Hematopoietic multipotent progenitor cell treated with erythropoietin and hydrocortisone succinate and interleukin-3 and kit ligand, for 17 days (in vitro differentiated cells): ENCODE measurements around the gene PLRG1.

Source experiments
- DNase-seq: peaks from one replicate; pipeline ENCODE4 v3.0.0-alpha.2; 2015; ENCODE audit warnings: low spot score

The PLRG1 gene

DNA sequence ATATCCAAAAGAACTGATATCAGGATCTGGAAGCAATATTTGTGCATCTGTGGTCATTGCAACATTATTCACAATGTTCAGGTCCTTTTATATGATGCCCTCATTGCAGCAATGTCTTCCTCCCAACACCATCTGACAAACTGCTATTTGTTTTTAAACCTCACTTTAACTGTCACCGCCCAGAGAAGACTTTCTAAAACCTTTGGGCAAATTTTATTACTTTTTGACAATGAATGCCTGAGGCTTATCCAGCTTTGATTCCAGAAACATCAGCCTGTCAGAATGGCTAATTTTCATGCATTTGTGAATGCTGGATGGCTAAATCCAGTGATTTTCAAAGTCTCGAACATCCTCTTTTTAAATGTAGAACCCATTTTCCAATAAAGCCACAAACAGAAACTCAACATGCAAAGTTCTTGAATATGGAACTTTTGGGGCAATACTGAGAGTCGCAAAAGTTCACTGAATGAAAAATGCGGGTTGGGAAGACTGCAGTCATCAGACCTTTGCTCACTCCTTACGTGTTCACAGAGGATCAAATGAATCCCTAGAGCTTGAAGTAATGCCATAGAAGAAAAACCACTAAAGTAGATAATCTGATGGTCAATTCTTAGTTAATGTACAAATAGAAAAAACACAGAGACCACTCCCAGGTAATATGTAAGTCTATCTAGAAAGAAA lies 23.1 kb upstream of the PLRG1 start:
- no peak for DNase-seq

DNA sequence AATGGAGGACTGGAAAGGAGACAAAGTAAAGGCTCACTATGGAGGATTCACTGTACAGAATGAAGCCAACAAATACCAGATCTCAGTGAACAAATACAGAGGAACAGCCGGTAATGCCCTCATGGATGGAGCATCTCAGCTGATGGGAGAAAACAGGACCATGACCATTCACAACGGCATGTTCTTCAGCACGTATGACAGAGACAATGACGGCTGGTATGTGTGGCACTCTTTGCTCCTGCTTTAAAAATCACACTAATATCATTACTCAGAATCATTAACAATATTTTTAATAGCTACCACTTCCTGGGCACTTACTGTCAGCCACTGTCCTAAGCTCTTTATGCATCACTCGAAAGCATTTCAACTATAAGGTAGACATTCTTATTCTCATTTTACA lies 19.4 kb upstream of the PLRG1 start:
- no peak for DNase-seq

DNA sequence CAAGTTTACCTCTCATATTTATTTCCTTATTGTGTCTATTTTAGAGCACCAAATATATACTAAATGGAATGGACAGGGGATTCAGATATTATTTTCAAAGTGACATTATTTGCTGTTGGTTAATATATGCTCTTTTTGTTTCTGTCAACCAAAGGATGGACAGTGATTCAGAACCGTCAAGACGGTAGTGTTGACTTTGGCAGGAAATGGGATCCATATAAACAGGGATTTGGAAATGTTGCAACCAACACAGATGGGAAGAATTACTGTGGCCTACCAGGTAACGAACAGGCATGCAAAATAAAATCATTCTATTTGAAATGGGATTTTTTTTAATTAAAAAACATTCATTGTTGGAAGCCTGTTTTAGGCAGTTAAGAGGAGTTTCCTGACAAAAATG lies 18.8 kb upstream of the PLRG1 start:
- DNase-seq, result no peak

DNA sequence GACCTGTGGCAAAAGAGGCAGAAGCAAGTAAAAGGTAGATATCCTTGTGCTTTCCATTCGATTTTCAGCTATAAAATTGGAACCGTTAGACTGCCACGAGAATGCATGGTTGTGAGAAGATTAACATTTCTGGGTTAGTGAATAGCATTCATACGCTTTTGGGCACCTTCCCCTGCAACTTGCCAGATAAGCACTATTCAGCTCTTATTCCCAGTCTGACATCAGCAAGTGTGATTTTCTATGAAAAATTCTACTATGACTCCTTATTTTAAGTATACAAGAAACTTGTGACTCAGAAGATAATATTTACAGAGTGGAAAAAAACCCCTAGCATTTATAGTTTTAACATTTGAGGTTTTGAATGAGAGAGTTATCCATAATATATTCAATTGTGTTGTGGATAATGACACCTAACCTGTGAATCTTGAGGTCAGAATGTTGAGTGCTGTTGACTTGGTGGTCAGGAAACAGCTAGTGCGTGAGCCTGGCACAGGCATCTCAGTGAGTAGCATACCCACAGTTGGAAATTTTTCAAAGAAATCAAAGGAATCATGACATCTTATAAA lies 16.5 kb upstream of the PLRG1 start:
- DNase-seq, result no peak

DNA sequence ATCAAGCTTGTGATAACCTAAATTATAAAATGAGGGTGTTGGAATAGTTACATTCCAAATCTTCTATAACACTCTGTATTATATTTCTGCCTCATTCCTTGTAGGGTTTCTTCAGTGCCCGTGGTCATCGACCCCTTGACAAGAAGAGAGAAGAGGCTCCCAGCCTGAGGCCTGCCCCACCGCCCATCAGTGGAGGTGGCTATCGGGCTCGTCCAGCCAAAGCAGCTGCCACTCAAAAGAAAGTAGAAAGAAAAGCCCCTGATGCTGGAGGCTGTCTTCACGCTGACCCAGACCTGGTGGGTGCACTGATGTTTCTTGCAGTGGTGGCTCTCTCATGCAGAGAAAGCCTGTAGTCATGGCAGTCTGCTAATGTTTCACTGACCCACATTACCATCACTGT lies 15.5 kb upstream of the PLRG1 start:
- DNase-seq, result no peak

DNA sequence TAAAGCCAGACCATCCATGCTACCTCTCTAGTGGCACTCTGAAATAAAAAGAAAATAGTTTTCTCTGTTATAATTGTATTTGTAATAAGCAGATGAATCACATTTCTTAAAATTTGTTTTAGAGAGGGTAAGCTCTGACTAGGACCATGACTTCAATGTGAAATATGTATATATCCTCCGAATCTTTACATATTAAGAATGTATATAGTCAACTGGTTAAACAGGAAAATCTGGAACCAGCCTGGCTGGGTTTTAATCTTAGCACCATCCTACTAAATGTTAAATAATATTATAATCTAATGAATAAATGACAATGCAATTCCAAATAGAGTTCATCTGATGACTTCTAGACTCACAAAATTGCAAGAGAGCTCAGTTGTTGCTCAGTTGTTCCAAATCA lies 14.1 kb upstream of the PLRG1 start:
- no peak for DNase-seq

DNA sequence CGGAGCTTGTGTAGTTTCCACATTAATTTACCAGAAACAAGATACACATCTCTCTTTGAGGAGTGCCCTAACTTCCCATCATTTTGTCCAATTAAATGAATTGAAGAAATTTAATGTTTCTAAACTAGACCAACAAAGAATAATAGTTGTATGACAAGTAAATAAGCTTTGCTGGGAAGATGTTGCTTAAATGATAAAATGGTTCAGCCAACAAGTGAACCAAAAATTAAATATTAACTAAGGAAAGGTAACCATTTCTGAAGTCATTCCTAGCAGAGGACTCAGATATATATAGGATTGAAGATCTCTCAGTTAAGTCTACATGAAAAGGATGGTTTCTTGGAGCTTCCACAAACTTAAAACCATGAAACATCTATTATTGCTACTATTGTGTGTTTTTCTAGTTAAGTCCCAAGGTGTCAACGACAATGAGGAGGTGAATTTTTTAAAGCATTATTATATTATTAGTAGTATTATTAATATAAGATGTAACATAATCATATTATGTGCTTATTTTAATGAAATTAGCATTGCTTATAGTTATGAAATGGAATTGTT lies 12.6 kb upstream of the PLRG1 start, which contains the start of gene FGB:
FGB (plus strand) TSS at position 315 of the 558 bp plus-strand sequence; CDS start at position 323, 8 bp downstream.
- DNase-seq, result no peak

DNA sequence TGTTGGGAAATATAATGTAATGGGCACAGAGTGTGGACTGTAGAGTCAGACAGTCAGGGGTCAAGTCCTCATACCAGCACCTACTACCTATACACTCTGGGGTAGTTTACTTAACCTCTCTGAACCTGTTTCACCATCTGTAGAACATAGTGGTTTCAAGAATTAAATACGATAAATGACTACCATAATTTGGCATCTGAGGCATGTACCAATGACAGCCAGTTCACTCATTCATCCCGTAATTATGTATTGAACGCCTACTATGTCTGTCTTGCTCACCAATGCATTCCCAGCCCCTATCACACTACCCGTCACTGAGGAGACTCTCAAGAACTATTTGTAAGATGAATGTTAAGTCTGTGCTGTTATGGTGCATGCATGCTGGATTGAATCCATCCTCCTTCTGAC lies 10.6 kb upstream of the PLRG1 start:
- no peak for DNase-seq

DNA sequence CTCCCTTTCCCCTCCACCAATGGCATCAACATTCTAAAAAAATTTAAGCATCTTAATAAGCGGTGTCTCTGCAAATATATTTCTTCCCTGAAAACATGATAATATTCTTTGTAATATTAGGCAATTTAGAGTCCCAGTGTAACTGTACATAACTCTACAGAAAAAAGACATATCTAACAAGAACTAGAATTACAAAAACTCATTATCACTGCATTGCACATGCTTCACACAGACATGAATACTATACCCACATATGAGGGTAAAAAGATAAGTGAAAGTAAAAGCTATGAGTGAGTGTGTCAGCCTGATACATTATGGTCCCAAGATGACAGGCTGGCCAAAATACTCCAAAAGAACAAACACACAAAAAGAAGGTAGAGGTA lies 10.2 kb upstream of the PLRG1 start:
- no peak for DNase-seq

DNA sequence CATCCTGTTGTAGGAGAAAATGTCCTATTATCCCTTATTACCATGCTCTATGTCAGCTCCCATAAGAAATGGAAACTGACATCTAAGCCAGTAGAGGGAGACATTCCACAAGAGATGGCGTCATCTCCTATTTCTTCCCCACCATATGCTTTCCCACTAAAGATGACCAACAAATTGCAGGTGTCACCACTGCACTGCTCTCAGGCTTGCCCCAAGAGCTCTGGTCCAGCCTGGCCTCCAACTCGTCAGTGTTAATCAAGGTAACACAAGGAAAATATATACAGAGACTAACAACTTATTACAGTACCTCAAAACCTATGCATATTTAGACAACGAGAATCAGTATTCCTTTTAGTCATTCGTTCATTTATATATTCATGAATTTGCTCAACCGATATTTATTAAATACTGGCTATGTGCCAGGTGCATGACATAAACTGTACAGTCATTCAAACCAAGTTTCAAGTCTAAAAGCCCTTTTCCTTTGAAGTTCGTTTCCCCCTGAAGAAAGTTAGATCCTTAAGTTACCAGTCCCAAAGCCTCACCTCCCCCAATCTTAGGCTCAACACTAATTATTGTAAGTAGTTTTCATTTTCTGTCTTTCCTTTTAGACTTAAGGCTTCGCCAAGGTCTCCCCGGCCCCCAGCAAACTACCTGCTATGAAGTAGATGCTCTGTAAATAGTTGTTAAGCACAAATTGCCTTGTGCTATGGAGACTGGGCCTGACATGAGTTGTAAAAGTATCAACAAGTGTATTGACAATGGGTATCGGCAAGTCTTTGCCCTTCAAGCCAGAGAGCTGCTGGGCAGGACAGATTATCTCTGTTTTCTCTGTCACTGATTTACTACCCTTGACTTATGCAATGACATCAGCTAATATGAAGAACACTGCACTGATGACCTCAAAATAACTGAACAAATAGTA lies 9.6 kb upstream of the PLRG1 start:
- peak; percentile 34 for DNase-seq

DNA sequence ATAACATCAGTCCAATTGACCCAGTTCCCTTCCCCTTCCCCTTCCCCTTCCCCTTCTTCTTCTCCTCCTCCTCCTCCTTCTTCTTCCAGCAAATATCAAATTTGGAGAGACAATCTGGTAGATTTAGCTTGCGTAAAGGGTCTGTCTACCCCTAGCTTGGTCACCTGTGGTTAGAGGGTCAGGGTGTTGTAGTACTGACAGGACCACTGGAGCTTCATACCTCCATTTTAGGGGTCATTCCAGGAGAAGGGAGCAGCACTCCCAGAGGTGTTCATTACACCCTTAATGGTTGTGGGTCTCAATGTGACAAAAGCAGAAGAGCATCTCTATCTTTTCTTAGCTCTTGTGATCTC lies 8.9 kb upstream of the PLRG1 start:
- DNase-seq, result no peak

DNA sequence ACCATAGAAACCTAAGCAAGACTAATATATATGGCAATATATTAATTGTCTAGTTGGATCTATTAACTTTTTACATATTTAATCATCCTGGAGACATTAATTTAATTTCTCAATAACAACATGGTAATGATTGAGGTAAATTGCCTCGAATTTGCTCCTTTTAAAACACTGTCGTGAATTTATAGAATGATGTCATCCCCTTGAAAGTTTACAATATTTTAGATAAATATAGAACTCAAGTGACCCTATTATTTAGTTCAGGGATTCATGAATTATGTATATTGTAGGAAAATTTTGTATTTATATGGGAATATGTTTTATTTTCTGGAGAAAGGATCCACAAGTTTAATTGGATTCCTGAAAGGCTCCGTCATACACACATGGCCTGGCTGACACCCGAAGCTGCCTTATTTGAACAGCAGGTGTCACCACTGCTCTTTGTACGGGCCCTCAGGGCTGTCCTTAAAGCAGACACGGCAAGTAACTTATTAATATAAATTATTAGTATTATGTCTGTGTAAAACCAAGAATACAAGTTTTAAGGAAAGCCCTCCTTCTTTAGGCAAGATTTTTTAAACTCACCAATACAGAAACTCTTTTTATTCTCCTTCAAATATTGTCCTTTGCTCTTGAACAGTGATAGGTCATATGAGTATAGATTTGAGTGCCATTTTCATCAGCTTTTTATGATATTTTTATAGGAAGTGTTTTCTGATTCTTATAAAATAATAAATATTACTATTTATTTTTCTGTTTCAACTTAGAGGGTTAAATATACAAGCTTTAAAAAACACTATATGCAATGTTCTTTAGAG lies 1.9 kb upstream of the PLRG1 start:
- peak; percentile 83 for DNase-seq

DNA sequence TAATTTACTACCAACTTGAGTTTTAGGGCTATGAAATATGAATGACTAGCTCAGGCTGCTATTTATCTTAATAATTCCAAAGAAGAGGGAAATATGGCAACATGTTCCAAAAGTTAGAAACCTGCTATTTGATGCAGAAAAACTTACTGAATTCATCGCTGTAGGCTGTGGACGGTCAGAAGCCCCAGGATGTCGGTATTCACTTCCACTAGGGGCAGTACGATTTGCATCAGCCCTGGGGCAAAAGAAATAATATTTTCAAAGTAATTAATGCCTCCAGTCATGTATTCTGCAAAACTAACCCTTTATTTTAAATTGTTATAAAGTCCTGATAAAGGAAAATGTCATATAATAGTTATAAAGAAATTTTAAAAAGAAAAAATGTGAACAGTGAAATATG lies 4.5 kb downstream of the PLRG1 start:
- no peak for DNase-seq

DNA sequence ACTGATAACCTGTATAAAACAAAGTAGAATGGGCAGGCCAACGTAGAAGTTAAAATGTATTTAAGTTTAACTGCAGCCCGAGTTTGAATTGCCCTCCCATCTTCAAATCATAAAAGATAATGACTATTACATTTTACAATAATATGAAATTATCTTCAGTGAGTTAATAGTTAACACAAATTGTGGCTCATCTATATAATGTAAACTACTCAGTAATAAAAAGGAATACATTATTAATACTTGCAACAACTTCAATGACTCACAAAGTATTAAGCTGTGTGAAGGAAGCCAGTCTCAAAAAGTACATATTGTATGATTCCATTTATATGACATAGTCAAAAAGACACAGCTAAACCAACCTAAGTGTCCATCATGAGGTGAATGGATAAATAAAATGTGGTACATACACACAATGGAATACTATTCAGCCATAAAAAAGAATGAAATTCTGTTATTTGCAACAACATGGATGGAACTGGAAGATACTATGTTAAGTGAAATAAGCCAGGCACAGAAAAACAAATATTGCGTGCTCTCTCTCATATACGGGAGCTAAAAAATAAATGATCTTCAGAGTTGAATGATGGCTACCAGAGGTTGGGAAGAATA lies 7.8 kb downstream of the PLRG1 start:
- no peak for DNase-seq

DNA sequence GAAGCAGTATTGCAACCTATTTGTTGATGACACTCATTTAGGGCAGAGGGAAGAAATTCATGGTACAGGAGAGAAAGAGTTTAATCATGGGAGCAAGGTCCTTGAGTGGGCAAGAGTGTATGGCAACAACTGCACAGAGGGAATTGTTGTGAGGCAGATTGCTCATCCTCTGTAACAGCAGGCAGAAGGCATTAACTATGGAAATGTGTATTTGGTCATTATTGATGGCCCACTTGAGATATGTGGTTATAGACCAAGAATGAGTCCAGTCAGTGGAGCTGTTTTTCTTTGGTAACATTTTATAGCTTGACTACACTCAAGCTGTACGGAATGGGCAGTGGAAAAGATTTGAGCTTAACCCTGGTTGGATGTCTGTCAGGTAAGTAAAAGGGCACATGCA lies 15.9 kb downstream of the PLRG1 start:
- DNase-seq, result no peak

DNA sequence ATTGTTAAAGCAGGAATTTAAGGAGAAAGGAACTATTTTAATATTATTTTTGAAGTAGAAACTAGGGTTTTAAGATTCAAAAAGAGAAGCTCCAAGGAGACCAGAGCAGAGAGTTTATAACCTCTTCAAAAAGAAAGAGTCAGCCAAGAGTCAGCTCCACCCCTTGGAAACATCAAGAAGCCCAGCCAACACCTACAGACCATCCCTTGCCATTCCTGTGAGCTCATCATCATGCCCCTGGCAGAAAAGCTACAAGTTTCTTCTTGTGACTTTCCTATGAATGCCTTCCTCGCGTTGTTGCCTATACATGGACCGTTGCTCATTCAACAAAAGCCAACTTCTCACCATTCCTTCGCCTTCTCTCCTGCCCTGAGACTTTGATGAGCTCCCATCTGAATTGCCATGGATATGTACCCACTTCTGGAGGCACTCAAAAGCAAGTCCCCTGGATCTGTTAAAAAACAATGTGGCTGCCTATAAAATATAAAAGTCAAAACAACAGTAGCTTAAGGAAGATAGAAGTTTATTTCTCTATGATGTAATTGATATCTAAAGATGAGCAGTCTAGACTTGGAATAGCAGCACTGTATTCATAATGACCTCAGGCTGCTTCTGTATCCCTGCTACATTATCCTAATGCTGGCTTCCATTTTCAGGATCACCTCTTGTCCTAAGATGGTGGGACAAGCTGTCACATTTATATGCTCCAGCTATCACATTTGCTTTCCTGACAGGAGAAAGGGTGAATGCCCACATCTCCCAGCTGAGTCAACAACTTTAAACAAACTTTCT lies 20.3 kb downstream of the PLRG1 start:
- no peak for DNase-seq

DNA sequence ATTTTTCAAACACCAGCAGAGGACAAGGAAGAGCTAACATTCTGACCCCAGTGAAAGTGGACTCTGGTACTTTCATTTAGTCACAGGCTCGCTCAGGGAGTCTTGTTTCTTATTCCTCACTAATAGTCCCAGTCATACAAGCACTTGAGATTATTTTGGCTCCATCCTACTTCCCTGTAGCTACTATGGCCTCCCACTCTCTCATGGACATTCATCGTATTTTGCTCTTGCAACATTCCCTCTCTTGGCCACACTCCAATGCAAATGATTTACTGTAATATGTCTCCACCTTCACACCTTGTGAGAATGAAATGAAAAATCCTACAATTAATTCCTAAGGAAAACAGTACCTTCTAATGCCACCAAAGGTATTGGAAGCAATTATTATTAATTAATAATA lies 21.3 kb downstream of the PLRG1 start:
- DNase-seq, result no peak

DNA sequence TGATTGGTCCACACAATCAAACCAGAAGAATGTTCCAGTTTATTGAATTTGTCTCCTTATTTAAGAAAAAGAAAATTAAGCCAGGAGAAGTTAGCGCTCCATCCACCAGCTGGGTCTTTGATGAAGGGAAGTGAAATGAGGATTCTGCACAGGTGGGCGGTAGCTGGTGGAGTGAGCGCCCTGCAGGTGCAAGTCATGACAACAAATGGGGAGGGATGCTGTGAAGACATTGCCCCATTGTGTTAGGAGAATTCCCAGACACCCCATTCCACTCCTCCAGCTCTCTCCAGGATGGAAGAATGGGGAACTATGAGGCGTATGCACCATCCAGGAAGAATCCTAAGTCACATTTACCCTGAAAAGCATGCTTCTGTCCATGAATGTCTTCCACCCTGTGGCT lies 22.9 kb downstream of the PLRG1 start:
- DNase-seq, result no peak

DNA sequence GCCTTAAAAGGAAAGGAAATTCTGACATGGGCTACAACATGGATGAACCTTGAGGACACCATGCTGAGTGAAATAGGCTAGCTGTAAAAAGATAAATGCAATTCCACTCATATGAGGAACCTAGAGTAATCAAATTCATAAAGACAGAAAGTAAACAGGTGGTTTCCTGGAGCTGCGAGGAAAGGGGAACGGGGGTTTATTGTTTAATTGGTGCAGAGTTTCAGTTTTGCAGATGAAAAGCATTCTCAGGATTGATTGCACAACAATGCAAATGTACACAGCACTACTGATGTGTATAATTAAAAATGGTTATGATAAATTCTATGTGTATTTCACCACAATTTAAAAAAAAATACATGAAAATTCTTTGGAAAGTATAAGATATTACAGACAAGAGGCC lies 24.0 kb downstream of the PLRG1 start:
- DNase-seq, result no peak

DNA sequence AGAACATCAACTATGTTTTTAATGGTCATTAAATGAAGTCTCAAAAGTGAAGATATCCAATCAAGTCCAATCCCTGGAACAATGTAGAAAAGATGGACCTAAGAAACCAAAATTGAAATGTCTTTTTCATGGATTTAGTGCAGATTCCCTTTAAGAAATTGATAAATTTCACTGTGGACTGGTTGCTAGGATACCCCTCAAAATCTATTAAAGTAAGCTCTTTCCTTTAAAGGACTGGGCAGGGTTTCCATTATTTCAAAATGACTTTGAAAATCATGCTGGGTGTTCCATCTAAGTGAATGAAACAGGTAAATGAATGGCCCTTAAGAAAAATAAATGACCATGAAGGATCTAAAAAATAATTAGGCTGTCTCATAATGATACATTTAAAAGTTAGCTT lies 28.6 kb downstream of the PLRG1 start:
- no peak for DNase-seq

DNA sequence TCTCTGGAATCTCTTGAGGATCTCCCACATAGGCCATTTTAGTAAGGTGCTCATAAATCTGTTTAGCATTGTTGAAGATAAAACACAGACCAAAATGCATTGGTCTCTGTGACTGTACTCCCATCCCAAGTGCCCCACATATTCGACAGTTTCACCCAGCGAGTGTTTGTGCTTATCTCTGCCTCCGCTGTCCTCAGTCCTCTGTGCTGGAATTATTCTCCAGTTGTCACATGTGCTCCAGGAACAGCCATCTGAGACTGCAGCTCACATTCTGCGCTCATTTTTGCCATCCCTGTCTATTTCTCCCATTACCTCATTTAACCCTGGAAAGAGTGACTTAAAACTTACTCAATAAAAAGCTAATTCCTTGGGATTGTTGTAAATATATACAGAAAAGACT lies 31.0 kb downstream of the PLRG1 start:
- DNase-seq, result no peak
